ENCODE measurements around the gene PGPEP1. TPM values are rescaled to one million over a fixed set of nuclear protein-coding genes. Genes with fewer than 3 reads are reported as not detected.
A peak's percentile ranks its signal among the peaks of the same experiment; 100 is the strongest.
"Not testable (repeated sequence)": the region's sequence is repeated elsewhere in the genome, so short reads cannot be mapped to it uniquely, and the experiment has no call there.

PGPEP1 gene
- total and polyA plus RNA-seq, 2 donors (not counting 3 experiments of a cell fraction or from before 2014, with no cell fraction given): 9.9 to 27.2 TPM

DNA sequence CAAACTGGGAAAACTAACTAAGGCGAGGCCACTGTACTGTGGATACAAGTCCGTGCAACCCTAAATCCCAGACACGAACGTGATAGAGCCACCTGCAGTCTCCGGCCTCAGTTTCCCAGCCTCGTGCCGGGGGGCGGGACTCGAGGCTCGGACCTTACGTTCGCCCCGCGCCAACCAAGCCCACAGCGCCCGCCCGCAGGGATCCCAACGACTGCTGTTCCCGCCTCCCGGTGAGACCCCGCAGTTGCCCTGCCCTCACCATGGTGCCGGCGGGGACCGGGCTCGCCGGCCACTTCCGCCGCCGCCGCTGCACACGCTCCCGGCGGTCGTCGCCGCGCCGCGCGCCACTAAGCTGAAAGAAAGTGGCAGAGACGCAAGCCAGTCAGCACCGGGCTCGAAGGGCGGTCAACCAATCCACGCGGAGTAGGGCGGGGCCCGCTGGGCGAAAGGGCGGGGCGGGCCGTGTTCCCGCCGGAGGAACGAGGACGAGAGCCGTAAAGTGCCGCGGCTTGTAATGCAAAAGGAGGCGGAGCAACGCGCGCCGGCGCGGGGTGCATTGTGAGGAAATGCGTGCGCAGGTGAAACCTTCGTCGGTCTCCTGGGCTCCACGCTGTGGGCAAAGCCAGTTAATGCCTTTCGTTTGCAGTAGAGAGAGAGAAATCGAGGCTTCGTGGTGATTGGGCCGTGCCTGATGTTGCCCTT is 17.5 kb upstream of the PGPEP1 start, which contains the start of gene LSM4:
Gene LSM4 (minus strand): TSS at position 318 of the 702 bp plus-strand sequence. CDS start 56 bp downstream, at position 262.
- TF ChIP-seq POLR2A (IDR thresholded peaks at IDR 0.05; ENCODE audit: low read depth, low read length): no peak
- peak; percentile 5 to 38 for TF ChIP-seq CTCF (IDR thresholded peaks at IDR 0.05; ENCODE audit: extremely low read depth in 1 of 2, insufficient read depth in 1 of 2, low read depth in 1 of 2, low read length in 2 of 2)
- dilution Hi-C loops (cut with MboI; ENCODE audit: extremely low pct_ligation_motif_present, low sequenced_read_pairs): no loop called here
- Histone ChIP-seq H3K4me3 (replicated peaks in 1 of 3; ENCODE audit: insufficient read depth in 1 of 3, low read depth in 1 of 3, low read length in 3 of 3) (peak within 1 kb of the TSS; percentile 43 to 76 (median 71)), H3K9me3 (replicated peaks; ENCODE audit: control insufficient read depth, insufficient read depth, low read length) (no peaks in the 10 kb centered on the region), H3K27me3 (ENCODE audit: control insufficient read depth in 2 of 2, insufficient read depth in 2 of 2, low read length in 2 of 2) (no peaks in the 10 kb centered on the region), H3K4me1 (ENCODE audit: control insufficient read depth, extremely low read depth, insufficient read depth, low read length) (peaks cover 50% of the 10 kb centered on the region), H3K4me2 (ENCODE audit: insufficient read depth, low read length) (peak within 1 kb of the TSS; percentile 69), H3K9ac (replicated peaks; ENCODE audit: extremely low read depth, insufficient read depth, low read length) (peak within 1 kb of the TSS; percentile 78), H3K9me1 (replicated peaks; ENCODE audit: control insufficient read depth, extremely low read depth, insufficient read depth, low read length) (no peaks in the 10 kb centered on the region), H3K79me2 (ENCODE audit: control insufficient read depth, insufficient read depth, low read length) (peaks cover 30% of the 10 kb centered on the region), H3K36me3 (ENCODE audit: control insufficient read depth in 2 of 2, extremely low read depth in 1 of 2, insufficient read depth in 2 of 2, low read length in 2 of 2) (no peaks in the 10 kb centered on the region), H2AFZ (ENCODE audit: low read depth, low read length) (peak within 1 kb of the TSS; percentile 68), H4K20me1 (replicated peaks; ENCODE audit: control insufficient read depth, extremely low read depth, insufficient read depth, low read length) (no peaks in the 10 kb centered on the region), H3K27ac (ENCODE audit: insufficient read depth, low read depth, low read length) (peak within 1 kb of the TSS; percentile 73)
- DNase-seq (ENCODE audit: low read depth, low spot score) (peak; percentile 98), FAIRE-seq (peak; percentile 87)
- no TSS peak for BruUV-seq (replicated peaks)
- ChIA-PET CTCF (interaction anchor here (0.6 to 3.9 kb wide), 19 partner anchors 10 to 135 kb away, joined by 3 to 207 read pairs (median 4); partner anchors contain the start of genes GDF15 and JUND), POLR2A (interaction anchor here (1.0 to 5.3 kb wide), 4 partner anchors 18 to 63 kb away, joined by 3 to 113 read pairs (median 7); partner anchors contain the start of genes GDF15 and JUND)
- intact Hi-C loops (cut with micrococcal nuclease): loop anchor here (1.0 to 10.0 kb wide), 5 partner anchors 31 to 208 kb away; partner anchors contain the start of genes MPV17L2 and RAB3A

DNA sequence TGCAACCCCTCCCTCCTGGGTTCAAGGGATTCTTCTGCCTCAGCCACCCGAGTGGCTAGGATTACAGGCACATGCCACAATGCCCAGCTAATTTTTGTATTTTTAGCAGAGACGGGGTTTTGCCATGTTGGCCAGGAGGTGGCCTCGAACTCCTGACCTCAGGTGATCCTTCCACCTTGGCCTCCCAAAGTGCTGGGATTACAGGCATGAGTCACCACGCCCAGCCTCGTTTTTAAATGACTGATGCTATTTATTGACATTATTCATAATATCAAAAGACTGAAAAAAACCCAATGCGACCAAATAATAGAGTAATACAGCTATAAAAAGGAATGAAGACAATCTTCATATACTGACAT is 16.0 kb upstream of the PGPEP1 start:
- H3K9me3 ChIP-seq (replicated peaks; ENCODE audit: control insufficient read depth, insufficient read depth, low read length); H3K4me2 ChIP-seq (ENCODE audit: insufficient read depth, low read length); H2AFZ ChIP-seq (ENCODE audit: low read depth, low read length); BruUV-seq (replicated peaks); H3K27ac ChIP-seq (ENCODE audit: insufficient read depth, low read depth, low read length); dilution Hi-C loops (cut with MboI; ENCODE audit: extremely low pct_ligation_motif_present, low sequenced_read_pairs); DNase-seq (ENCODE audit: low read depth, low spot score); FAIRE-seq; H3K4me3 ChIP-seq (replicated peaks in 1 of 3; ENCODE audit: insufficient read depth in 1 of 3, low read depth in 1 of 3, low read length in 3 of 3); H3K9me1 ChIP-seq (replicated peaks; ENCODE audit: control insufficient read depth, extremely low read depth, insufficient read depth, low read length); H4K20me1 ChIP-seq (replicated peaks; ENCODE audit: control insufficient read depth, extremely low read depth, insufficient read depth, low read length); H3K36me3 ChIP-seq (ENCODE audit: control insufficient read depth in 2 of 2, extremely low read depth in 1 of 2, insufficient read depth in 2 of 2, low read length in 2 of 2); H3K27me3 ChIP-seq (ENCODE audit: control insufficient read depth in 2 of 2, insufficient read depth in 2 of 2, low read length in 2 of 2); H3K9ac ChIP-seq (replicated peaks; ENCODE audit: extremely low read depth, insufficient read depth, low read length): not testable (repeated sequence)
- ChIA-PET CTCF (interaction anchor here (10.9 kb wide), 1 partner anchor 44 kb away, joined by 401 read pairs; the partner anchor contains the start of gene JUND), POLR2A (interaction anchor here (5.3 kb wide), 1 partner anchor 44 kb away, joined by 113 read pairs; the partner anchor contains the start of gene JUND)
- H3K79me2 ChIP-seq (ENCODE audit: control insufficient read depth, insufficient read depth, low read length): peaks cover 27% of the 10 kb centered on the region
- intact Hi-C loops (cut with micrococcal nuclease): loop anchor here (10.0 kb wide), 1 partner anchor 210 kb away; no protein-coding TSS in a partner anchor
- H3K4me1 ChIP-seq (ENCODE audit: control insufficient read depth, extremely low read depth, insufficient read depth, low read length): peaks cover 45% of the 10 kb centered on the region
